SK-N-SH treated with all-trans-retinoic acid at 6 μM for 48 hours (cell line): ENCODE measurements around the gene AR.

Source experiments
- ATAC-seq: fragments of 200-7000 bp; cut with Tn5 transposase; 3 replicates; pipeline ENCODE4 v1.9.1; 2020; ENCODE audit warnings: mild to moderate bottlenecking, moderate library complexity
- ARNTL ChIP-seq: fragments of 450-650 bp; formaldehyde crosslinking; IDR thresholded peaks from 2 replicates; pipeline ENCODE4 v1.5.0; 2020; ENCODE audit warnings: low read depth, mild to moderate bottlenecking, moderate library complexity, borderline replicate concordance
- BACH2 ChIP-seq: fragments of 250-450 bp; sonication (Bioruptor Pico); IDR thresholded peaks from 2 replicates; pipeline ENCODE4 v1.9.0; 2021; ENCODE audit warnings: mild to moderate bottlenecking, borderline replicate concordance
- CSDC2 ChIP-seq: fragments of 250-450 bp; sonication (Bioruptor Pico); IDR thresholded peaks from 2 replicates; pipeline ENCODE4 v1.5.0; 2020; ENCODE audit warnings: mild to moderate bottlenecking, moderate library complexity
- ESRRG ChIP-seq: fragments of 250-450 bp; sonication (Bioruptor Pico); IDR thresholded peaks from 2 replicates; pipeline ENCODE4 v1.6.1; 2021; ENCODE audit warnings: mild to moderate bottlenecking
- GLIS3 ChIP-seq: fragments of 250-450 bp; sonication (Bioruptor Pico); IDR thresholded peaks from 2 replicates; pipeline ENCODE4 v1.5.0; 2020; ENCODE audit warnings: mild to moderate bottlenecking, moderate library complexity
- ISL1 ChIP-seq: fragments of 250-450 bp; sonication (Bioruptor Pico); IDR thresholded peaks from 2 replicates; pipeline ENCODE4 v2.1.2; 2022; ENCODE audit warnings: mild to moderate bottlenecking, moderate library complexity
- OSR1 ChIP-seq: fragments of 250-450 bp; sonication (Bioruptor Pico); IDR thresholded peaks from 2 replicates; pipeline ENCODE4 v1.8.0; 2022; ENCODE audit warnings: moderate library complexity, mild to moderate bottlenecking, inconsistent platforms
- PATZ1 ChIP-seq: fragments of 250-450 bp; sonication (Bioruptor Pico); IDR thresholded peaks from 2 replicates; pipeline ENCODE4 v1.8.0; 2020; ENCODE audit warnings: mild to moderate bottlenecking, moderate library complexity, borderline replicate concordance
- PPARA ChIP-seq: fragments of 250-450 bp; sonication (Bioruptor Pico); IDR thresholded peaks from 2 replicates; pipeline ENCODE4 v1.5.0; 2020; ENCODE audit warnings: mild to moderate bottlenecking, borderline replicate concordance
- RARB ChIP-seq: fragments of 250-450 bp; sonication (Bioruptor Pico); IDR thresholded peaks from 2 replicates; pipeline ENCODE4 v1.8.0; 2021; ENCODE audit warnings: mild to moderate bottlenecking, moderate library complexity
- SNAI2 ChIP-seq: fragments of 250-450 bp; sonication (Bioruptor Pico); IDR thresholded peaks from 2 replicates; pipeline ENCODE4 v1.5.0; 2020; ENCODE audit warnings: mild to moderate bottlenecking, moderate library complexity
- TCF4 ChIP-seq: fragments of 250-450 bp; sonication (Bioruptor Pico); IDR thresholded peaks from 2 replicates; pipeline ENCODE4 v1.8.0; 2021; ENCODE audit warnings: mild to moderate bottlenecking, moderate library complexity, borderline replicate concordance
- TOX ChIP-seq: fragments of 250-450 bp; sonication (Bioruptor Pico); IDR thresholded peaks from 2 replicates; pipeline ENCODE4 v1.8.0; 2021; ENCODE audit warnings: mild to moderate bottlenecking, moderate library complexity, borderline replicate concordance
- TSHZ2 ChIP-seq: fragments of 250-450 bp; sonication (Bioruptor Pico); IDR thresholded peaks from 2 replicates; pipeline ENCODE4 v1.5.0; 2020; ENCODE audit warnings: mild to moderate bottlenecking, moderate library complexity
- ZC3H10 ChIP-seq: fragments of 250-450 bp; sonication (Bioruptor Pico); IDR thresholded peaks from 2 replicates; pipeline ENCODE4 v1.5.1; 2021; ENCODE audit warnings: mild to moderate bottlenecking, moderate library complexity
- ZFP3 ChIP-seq: fragments of 250-450 bp; sonication (Bioruptor Pico); IDR thresholded peaks from 2 replicates; pipeline ENCODE4 v1.5.0; 2020; ENCODE audit warnings: mild to moderate bottlenecking, moderate library complexity
- ZFP30 ChIP-seq: fragments of 450-650 bp; formaldehyde crosslinking; IDR thresholded peaks from 2 replicates; pipeline ENCODE4 v1.5.0; 2022; ENCODE audit warnings: mild to moderate bottlenecking, moderate library complexity
- ZNF565 ChIP-seq: fragments of 450-650 bp; formaldehyde crosslinking; conservative IDR thresholded peaks from 2 replicates; pipeline ENCODE4 v1.5.0; 2020; ENCODE audit warnings: low read depth, mild to moderate bottlenecking, moderate library complexity
- ZNF70 ChIP-seq: fragments of 450-650 bp; formaldehyde crosslinking; IDR thresholded peaks from 2 replicates; pipeline ENCODE4 v1.5.0; 2020; ENCODE audit warnings: mild to moderate bottlenecking, moderate library complexity
- ZNF8 ChIP-seq: fragments of 450-650 bp; formaldehyde crosslinking; IDR thresholded peaks from 2 replicates; pipeline ENCODE4 v1.5.0; 2020; ENCODE audit warnings: mild to moderate bottlenecking, moderate library complexity
- TF ChIP-seq, protein P1 (sequence below): fragments of 250-450 bp; sonication (Bioruptor Pico); IDR thresholded peaks from 2 replicates; pipeline ENCODE4 v1.8.0; 2021; ENCODE audit warnings: low read depth, mild to moderate bottlenecking, moderate library complexity, borderline replicate concordance
- TF ChIP-seq, protein P2 (sequence below): fragments of 250-450 bp; sonication (Bioruptor Pico); IDR thresholded peaks from 2 replicates; pipeline ENCODE4 v1.5.1; 2021; ENCODE audit warnings: mild to moderate bottlenecking, moderate library complexity
- TF ChIP-seq, protein P3 (sequence below): fragments of 250-450 bp; sonication (Bioruptor Pico); IDR thresholded peaks from 2 replicates; pipeline ENCODE4 v1.5.1; 2020; ENCODE audit warnings: low read depth, mild to moderate bottlenecking, moderate library complexity

The AR gene

GRCh38 chrX:67697452-67697851 is 153.6 kb downstream of the AR start:
- TF ChIP-seq ESRRG (CRISPR knock-in tag) (no peak), ZFP3 (no peak)
- TF ChIP-seq, all 23 proteins: peak for 0
- no peak for ATAC-seq

DNA sequence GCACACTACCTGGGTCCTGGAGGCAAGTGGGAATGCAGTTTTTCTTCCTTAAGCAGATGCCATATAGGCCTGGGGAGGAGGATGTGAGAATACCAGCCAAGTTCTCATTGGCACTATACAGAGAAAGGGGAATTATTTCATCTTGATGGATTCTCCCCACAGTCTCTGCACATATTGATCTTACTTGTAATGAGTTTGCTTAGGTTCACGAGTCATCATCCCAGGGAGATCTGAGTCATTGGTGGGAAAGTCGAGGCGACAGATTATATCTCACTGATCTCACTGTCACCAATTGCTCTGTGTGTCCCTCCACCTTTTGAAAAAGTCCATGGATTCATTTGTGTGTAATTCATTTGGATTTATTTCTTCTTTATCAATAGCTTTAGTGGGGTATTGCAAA is 156.8 kb downstream of the AR start:
- no peak for TF ChIP-seq ARNTL
- TF ChIP-seq TOX (CRISPR knock-in tag) = no peak
- no peak for TF ChIP-seq RARB
- no peak for TF ChIP-seq SNAI2 (CRISPR knock-in tag)
- TF ChIP-seq BACH2 (CRISPR knock-in tag) = no peak
- TF ChIP-seq, protein P1, sequence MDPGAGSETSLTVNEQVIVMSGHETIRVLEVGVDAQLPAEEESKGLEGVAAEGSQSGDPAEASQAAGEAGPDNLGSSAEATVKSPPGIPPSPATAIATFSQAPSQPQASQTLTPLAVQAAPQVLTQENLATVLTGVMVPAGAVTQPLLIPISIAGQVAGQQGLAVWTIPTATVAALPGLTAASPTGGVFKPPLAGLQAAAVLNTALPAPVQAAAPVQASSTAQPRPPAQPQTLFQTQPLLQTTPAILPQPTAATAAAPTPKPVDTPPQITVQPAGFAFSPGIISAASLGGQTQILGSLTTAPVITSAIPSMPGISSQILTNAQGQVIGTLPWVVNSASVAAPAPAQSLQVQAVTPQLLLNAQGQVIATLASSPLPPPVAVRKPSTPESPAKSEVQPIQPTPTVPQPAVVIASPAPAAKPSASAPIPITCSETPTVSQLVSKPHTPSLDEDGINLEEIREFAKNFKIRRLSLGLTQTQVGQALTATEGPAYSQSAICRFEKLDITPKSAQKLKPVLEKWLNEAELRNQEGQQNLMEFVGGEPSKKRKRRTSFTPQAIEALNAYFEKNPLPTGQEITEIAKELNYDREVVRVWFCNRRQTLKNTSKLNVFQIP (CRISPR knock-in tag) = no peak
- no peak for TF ChIP-seq ZNF565 (CRISPR knock-in tag)
- TF ChIP-seq OSR1 = no peak
- TF ChIP-seq ZFP3 = no peak
- TF ChIP-seq, protein P2, sequence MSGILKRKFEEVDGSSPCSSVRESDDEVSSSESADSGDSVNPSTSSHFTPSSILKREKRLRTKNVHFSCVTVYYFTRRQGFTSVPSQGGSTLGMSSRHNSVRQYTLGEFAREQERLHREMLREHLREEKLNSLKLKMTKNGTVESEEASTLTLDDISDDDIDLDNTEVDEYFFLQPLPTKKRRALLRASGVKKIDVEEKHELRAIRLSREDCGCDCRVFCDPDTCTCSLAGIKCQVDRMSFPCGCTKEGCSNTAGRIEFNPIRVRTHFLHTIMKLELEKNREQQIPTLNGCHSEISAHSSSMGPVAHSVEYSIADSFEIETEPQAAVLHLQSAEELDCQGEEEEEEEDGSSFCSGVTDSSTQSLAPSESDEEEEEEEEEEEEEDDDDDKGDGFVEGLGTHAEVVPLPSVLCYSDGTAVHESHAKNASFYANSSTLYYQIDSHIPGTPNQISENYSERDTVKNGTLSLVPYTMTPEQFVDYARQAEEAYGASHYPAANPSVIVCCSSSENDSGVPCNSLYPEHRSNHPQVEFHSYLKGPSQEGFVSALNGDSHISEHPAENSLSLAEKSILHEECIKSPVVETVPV (CRISPR knock-in tag) = no peak
- TF ChIP-seq ESRRG (CRISPR knock-in tag) = no peak
- TF ChIP-seq ISL1 = no peak
- no peak for ATAC-seq

GRCh38 chrX:67714004-67714403 is 170.2 kb downstream of the AR start:
- no peak for TF ChIP-seq PATZ1 (CRISPR knock-in tag)
- TF ChIP-seq ZFP30 (CRISPR knock-in tag) = no peak
- no peak for TF ChIP-seq ARNTL
- TF ChIP-seq ZFP3 = no peak
- TF ChIP-seq ZNF8 (CRISPR knock-in tag) = no peak
- TF ChIP-seq ISL1 = no peak
- TF ChIP-seq RARB = no peak
- no peak for TF ChIP-seq CSDC2 (CRISPR knock-in tag)
- no peak for TF ChIP-seq TSHZ2 (CRISPR knock-in tag)
- TF ChIP-seq TCF4 (CRISPR knock-in tag) = no peak
- TF ChIP-seq GLIS3 = no peak
- TF ChIP-seq ZNF565 (CRISPR knock-in tag) = no peak
- ATAC-seq = no peak

DNA sequence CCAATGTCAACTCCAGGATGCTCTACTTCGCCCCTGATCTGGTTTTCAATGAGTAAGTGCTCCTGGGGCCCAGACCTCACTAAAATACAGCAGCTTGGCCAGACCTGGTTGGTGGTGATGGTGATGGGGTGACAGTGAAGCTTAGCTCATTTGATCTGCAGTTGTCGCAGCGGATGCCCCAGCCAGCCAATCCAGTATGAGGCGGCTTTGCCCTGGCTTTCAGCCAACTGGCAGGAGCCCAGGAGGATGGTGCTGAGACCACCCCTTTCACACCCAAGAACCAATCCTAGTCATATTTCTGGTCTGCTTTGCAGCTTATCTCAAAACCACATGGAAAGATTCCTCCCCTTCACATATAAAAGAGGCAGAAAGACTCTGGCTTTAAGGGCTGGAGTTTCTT is 173.8 kb downstream of the AR start:
- no peak for ATAC-seq
- TF ChIP-seq, protein P2 (CRISPR knock-in tag) = no peak
- no peak for TF ChIP-seq ZNF565 (CRISPR knock-in tag)
- TF ChIP-seq OSR1 = no peak
- TF ChIP-seq ZC3H10 (CRISPR knock-in tag) = no peak
- TF ChIP-seq BACH2 (CRISPR knock-in tag) = no peak
- no peak for TF ChIP-seq ZNF70 (CRISPR knock-in tag)
- TF ChIP-seq, protein P1 (CRISPR knock-in tag) = no peak
- TF ChIP-seq SNAI2 (CRISPR knock-in tag) = no peak
- TF ChIP-seq GLIS3 = no peak
- TF ChIP-seq ZFP30 (CRISPR knock-in tag) = no peak
- no peak for TF ChIP-seq ZFP3
- no peak for TF ChIP-seq TCF4 (CRISPR knock-in tag)
- no peak for TF ChIP-seq TOX (CRISPR knock-in tag)
- no peak for TF ChIP-seq ZNF8 (CRISPR knock-in tag)
- TF ChIP-seq PPARA (CRISPR knock-in tag) = no peak
- no peak for TF ChIP-seq ISL1
- TF ChIP-seq RARB = no peak
- no peak for TF ChIP-seq ESRRG (CRISPR knock-in tag)
- TF ChIP-seq, protein P3, sequence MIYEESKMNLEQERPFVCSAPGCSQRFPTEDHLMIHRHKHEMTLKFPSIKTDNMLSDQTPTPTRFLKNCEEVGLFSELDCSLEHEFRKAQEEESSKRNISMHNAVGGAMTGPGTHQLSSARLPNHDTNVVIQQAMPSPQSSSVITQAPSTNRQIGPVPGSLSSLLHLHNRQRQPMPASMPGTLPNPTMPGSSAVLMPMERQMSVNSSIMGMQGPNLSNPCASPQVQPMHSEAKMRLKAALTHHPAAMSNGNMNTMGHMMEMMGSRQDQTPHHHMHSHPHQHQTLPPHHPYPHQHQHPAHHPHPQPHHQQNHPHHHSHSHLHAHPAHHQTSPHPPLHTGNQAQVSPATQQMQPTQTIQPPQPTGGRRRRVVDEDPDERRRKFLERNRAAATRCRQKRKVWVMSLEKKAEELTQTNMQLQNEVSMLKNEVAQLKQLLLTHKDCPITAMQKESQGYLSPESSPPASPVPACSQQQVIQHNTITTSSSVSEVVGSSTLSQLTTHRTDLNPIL (CRISPR knock-in tag) = no peak
